ENCODE measurements around the gene HOXB7. TPM values are rescaled to one million over a fixed set of nuclear protein-coding genes. Genes with fewer than 3 reads are reported as not detected.

Gene HOXB7
- total RNA-seq, 1 donor from 2014 or later, result 0.49 TPM

GRCh38 chr17:48632579-48633265, 21.9 kb upstream of the HOXB7 start:
- DNase-seq (ENCODE audit: low spot score), result no peak
- peak overlapping the region; percentile 66 for H3K27ac Mint-ChIP-seq
- no peaks in the 10 kb centered on the region for H3K9me3 Mint-ChIP-seq
- intact Hi-C loops (cut with micrococcal nuclease), result no loop called here
- H3K4me1 Mint-ChIP-seq (ENCODE audit: low read depth), result peaks cover 10% of the 10 kb centered on the region
- peak overlapping the region; percentile 50 for H3K4me3 Mint-ChIP-seq
- H3K27me3 Mint-ChIP-seq (ENCODE audit: insufficient read depth), result peaks cover 89% of the 10 kb centered on the region
- H3K36me3 Mint-ChIP-seq (ENCODE audit: low read depth), result no peaks in the 10 kb centered on the region

GRCh38 chr17:48631693-48632578, 21.1 kb upstream of the HOXB7 start:
- DNase-seq (ENCODE audit: low spot score), result no peak
- no peaks in the 10 kb centered on the region for H3K9me3 Mint-ChIP-seq
- peaks cover 89% of the 10 kb centered on the region for H3K27me3 Mint-ChIP-seq (ENCODE audit: insufficient read depth)
- intact Hi-C loops (cut with micrococcal nuclease), result no loop called here
- peaks cover 12% of the 10 kb centered on the region for H3K4me1 Mint-ChIP-seq (ENCODE audit: low read depth)
- H3K36me3 Mint-ChIP-seq (ENCODE audit: low read depth), result no peaks in the 10 kb centered on the region
- no peak overlapping the region for H3K4me3 Mint-ChIP-seq
- H3K27ac Mint-ChIP-seq, result no peak overlapping the region

DNA sequence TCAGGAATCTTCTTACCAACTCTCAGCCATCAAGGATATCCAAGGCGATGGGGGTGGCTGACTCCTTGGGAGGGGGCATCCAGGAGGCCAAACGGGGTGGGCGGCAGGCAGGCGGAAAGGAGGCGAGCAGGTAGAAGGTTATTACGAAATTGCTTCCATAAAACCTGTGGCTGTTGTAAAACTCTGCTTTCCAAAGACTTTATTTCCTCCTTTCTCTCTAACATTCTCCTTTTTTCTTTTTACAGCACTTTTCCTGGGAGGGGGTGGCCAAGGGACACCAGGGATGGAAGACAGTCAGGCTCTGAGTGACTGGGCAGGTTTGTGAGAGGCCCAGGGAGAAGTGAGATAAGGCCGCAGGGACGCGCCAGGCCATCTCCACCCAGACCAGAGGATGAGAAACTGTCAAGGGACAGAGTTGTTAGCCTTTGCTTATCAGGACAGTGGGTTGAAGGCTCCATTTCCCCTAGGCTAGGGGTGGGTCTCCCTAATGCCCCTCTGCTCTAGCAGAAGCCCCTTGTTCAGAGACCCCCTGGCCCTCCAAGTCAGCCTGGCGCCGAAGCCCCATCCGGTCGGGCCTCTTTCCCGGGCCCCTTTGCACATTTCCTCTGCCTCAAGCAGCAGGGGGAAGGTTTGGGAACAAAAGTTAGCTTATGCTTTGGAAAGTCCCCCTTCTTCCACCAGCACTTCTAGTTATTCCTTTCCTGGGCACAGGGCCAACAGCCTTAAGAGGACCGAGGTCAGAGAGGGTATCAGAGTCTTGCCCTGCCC, 20.3 kb upstream of the HOXB7 start:
- intact Hi-C loops (cut with micrococcal nuclease), result no loop called here
- no peak overlapping the region for H3K27ac Mint-ChIP-seq

DNA sequence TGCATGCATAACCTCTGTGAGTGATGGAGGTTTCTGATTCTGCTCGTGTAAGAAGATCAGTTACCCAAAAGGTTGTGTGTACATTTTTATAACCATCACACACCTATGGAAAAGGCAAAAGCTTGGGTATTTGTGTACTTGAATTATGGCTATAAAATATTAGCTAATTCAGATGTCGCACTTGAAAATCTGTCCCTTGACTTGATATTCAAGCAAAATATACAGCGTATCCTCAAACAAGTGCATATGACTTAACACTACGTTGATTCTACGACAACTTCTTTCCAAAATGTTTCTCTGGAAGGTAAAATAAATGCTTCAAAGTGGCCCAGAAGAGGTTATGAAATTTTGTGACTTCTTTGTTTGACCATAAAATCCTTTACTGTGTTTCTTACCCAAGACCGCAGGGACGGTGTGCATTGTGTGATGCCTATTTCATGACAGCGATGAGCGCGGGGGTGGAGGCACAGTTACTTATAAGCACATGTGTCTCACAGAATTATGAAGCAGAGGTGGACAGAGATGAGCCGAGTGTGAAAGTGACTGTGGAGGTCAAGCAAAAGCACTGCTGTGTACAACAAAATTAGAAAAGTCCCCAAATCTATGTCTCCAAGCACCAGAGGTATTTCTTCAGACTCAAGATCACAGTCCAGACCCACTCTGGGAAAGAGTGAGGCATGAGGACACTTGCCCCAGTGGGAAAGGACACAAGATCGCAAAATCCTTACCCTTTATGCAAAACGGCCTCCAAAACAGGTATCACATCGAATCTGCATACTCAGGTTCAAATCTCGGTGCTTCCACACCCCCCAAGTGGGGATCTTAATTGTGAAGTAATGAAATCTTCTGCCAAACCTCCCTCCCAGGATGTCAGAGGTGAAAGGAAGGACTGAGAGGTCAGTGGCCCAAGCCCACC, 19.4 kb upstream of the HOXB7 start:
- intact Hi-C loops (cut with micrococcal nuclease), result no loop called here
- no peaks in the 10 kb centered on the region for H3K9me3 Mint-ChIP-seq
- peaks cover 1% of the 10 kb centered on the region for H3K36me3 Mint-ChIP-seq (ENCODE audit: low read depth)
- H3K27me3 Mint-ChIP-seq (ENCODE audit: insufficient read depth), result peaks cover 84% of the 10 kb centered on the region
- no peak overlapping the region for H3K27ac Mint-ChIP-seq
- DNase-seq (ENCODE audit: low spot score), result no peak
- no peak overlapping the region for H3K4me3 Mint-ChIP-seq
- peaks cover 16% of the 10 kb centered on the region for H3K4me1 Mint-ChIP-seq (ENCODE audit: low read depth)

More for the DNA sequence above, 20.3 kb upstream of the HOXB7 start:
- no peak for DNase-seq (ENCODE audit: low spot score)
- Mint-ChIP-seq H3K9me3 (no peaks in the 10 kb centered on the region), H3K27me3 (ENCODE audit: insufficient read depth) (peaks cover 88% of the 10 kb centered on the region), H3K36me3 (ENCODE audit: low read depth) (peaks cover 1% of the 10 kb centered on the region), H3K4me3 (no peak overlapping the region), H3K4me1 (ENCODE audit: low read depth) (peaks cover 15% of the 10 kb centered on the region)

DNA sequence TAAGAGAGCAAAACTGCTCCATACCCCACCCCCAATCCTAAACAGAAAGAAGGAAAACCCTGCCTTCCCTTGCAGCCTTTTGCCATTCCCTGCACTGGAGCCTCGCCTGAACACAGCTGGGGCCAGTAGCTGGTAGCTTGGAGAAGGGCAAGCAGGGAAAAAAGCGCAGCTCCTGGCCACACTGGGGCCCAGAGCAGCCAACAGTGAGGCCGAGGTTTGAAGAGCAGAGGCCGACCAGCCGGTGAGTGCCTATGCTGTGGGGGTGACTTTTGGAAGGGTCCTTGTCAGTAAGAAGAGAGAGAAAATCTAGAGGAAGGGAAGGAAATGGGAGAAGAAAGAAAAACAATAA, 18.6 kb upstream of the HOXB7 start:
- H3K36me3 Mint-ChIP-seq (ENCODE audit: low read depth), result peaks cover 1% of the 10 kb centered on the region
- H3K27me3 Mint-ChIP-seq (ENCODE audit: insufficient read depth), result peaks cover 81% of the 10 kb centered on the region
- no peak overlapping the region for H3K4me3 Mint-ChIP-seq
- no peaks in the 10 kb centered on the region for H3K9me3 Mint-ChIP-seq
- no peak overlapping the region for H3K27ac Mint-ChIP-seq
- intact Hi-C loops (cut with micrococcal nuclease), result no loop called here
- DNase-seq (ENCODE audit: low spot score), result no peak
- peaks cover 16% of the 10 kb centered on the region for H3K4me1 Mint-ChIP-seq (ENCODE audit: low read depth)

- Mint-ChIP-seq H3K4me3 (no peak overlapping the region), H3K4me1 (ENCODE audit: low read depth) (peaks cover 16% of the 10 kb centered on the region), H3K27me3 (ENCODE audit: insufficient read depth) (peaks cover 82% of the 10 kb centered on the region), H3K36me3 (ENCODE audit: low read depth) (peaks cover 1% of the 10 kb centered on the region), H3K27ac (no peak overlapping the region), H3K9me3 (no peaks in the 10 kb centered on the region)
- no peak for DNase-seq (ENCODE audit: low spot score)
- intact Hi-C loops (cut with micrococcal nuclease), result no loop called here
Measured at GRCh38 chr17:48628649-48629410, 18.0 kb upstream of the HOXB7 start.

DNA sequence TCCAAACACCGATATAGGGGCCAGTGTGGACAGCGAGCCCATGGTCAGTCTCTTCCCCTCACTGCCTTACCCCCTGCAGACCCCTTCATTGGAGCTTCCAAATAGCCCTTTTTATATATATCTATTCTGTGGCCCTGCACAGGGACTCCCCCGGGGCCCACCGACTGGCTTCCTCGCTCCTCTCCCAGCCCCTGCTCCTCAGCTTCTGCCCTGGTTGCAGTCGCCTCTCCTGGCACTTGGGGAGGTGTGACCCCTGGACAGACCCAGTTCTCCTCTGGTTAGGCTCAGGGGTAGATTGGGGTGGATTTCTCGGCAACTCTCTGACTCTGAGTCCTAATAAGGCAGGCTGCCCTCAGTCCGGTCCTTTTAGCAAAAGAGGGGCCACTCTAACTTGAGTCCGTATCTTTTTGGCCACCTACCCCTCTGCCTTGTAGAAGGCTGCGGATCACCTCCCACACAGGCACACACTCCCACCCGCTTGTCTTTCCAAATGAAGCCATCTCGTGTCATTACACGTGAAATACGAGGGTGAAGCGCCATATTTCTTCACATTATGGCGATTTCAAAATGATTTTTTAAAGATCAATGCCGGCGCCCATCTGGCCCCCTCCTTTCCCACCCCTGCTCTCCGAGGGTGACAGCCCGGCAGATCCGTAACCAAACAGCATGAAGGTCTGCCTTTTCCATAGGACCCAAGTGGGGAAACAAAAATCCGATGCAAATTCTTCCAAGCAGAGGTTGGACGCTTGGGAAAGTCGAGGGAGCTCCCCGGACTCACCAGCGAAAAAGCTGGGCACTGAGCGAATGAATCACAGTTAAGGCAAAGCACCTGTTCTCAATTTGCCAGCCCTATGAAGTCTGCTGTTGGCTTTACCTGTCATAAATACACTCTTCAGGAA, 17.1 kb upstream of the HOXB7 start:
- Mint-ChIP-seq H3K27me3 (ENCODE audit: insufficient read depth) (peaks cover 84% of the 10 kb centered on the region), H3K27ac (no peak overlapping the region), H3K4me3 (no peak overlapping the region), H3K4me1 (ENCODE audit: low read depth) (peaks cover 14% of the 10 kb centered on the region), H3K36me3 (ENCODE audit: low read depth) (peaks cover 1% of the 10 kb centered on the region), H3K9me3 (no peaks in the 10 kb centered on the region)
- intact Hi-C loops (cut with micrococcal nuclease), result no loop called here
- DNase-seq (ENCODE audit: low spot score), result no peak

GRCh38 chr17:48627118-48627597, 16.3 kb upstream of the HOXB7 start:
- no peak for DNase-seq (ENCODE audit: low spot score)
- intact Hi-C loops (cut with micrococcal nuclease), result no loop called here
- H3K9me3 Mint-ChIP-seq, result no peaks in the 10 kb centered on the region
- H3K27ac Mint-ChIP-seq, result no peak overlapping the region
- peaks cover 1% of the 10 kb centered on the region for H3K36me3 Mint-ChIP-seq (ENCODE audit: low read depth)
- peaks cover 11% of the 10 kb centered on the region for H3K4me1 Mint-ChIP-seq (ENCODE audit: low read depth)
- H3K27me3 Mint-ChIP-seq (ENCODE audit: insufficient read depth), result peaks cover 84% of the 10 kb centered on the region
- no peak overlapping the region for H3K4me3 Mint-ChIP-seq

DNA sequence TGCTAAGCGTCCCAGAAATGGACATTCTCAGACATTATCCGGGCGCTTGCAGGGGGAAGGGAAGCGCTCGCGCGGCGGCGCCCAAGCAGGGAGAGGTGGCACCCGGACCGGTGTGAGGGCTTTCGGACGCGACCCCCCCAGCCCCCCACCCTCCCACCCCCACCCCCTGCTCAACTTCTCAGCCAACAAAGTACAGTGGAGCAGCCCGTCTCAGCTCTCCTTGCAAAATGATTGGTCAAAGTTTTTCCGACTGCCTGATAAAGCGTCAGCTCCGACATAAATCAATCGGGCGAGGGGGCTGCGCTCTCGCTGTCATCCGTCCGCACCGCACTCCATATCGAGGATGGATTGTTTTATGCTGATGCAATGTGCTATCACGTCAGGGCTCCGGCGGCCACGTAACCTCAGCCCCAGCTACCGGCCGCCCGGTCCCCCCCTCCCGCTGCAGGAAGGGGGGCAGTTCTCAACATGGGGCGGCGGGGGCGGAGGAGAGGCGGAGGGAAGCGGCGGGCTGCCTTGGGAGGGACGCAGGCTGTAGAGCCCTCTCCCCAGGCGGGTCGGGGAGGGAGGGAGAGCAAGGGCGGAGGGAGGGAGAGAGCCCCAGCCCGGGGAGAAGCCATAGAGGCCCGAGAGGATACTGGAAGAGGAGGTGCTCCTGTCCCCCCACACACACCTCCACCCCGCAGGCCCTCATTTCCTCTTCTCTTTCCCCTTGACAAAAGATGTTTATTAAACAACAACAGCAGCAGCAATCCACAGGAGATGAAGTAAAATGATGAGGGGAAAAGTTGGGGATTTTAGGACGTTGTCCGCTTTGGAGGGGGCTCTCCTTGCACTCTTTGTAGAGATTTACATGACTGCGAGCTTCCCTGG, 15.7 kb upstream of the HOXB7 start, which contains the start of gene HOXB9:
Gene HOXB9 (minus strand): TSS at position 114 of the 873 bp plus-strand sequence. CDS start 89 bp downstream, at position 25.
- Mint-ChIP-seq H3K4me1 (ENCODE audit: low read depth) (peaks cover 11% of the 10 kb centered on the region), H3K27ac (peak within 1 kb of the TSS; percentile 89), H3K27me3 (ENCODE audit: insufficient read depth) (peaks cover 87% of the 10 kb centered on the region), H3K36me3 (ENCODE audit: low read depth) (peaks cover 1% of the 10 kb centered on the region), H3K4me3 (peak within 1 kb of the TSS; percentile 85), H3K9me3 (no peaks in the 10 kb centered on the region)
- no peak for DNase-seq (ENCODE audit: low spot score)
- intact Hi-C loops (cut with micrococcal nuclease), result no loop called here

- DNase-seq (ENCODE audit: low spot score), result no peak
- Mint-ChIP-seq H3K27ac (peak overlapping the region; percentile 66), H3K36me3 (ENCODE audit: low read depth) (peaks cover 1% of the 10 kb centered on the region), H3K4me1 (ENCODE audit: low read depth) (peaks cover 11% of the 10 kb centered on the region), H3K9me3 (no peaks in the 10 kb centered on the region), H3K4me3 (peak overlapping the region; percentile 85), H3K27me3 (ENCODE audit: insufficient read depth) (peaks cover 87% of the 10 kb centered on the region)
- intact Hi-C loops (cut with micrococcal nuclease), result no loop called here
Measured at GRCh38 chr17:48625495-48626244, 14.9 kb upstream of the HOXB7 start.

Data from activated T-helper 1 cell treated with anti-CD3 and anti-CD28 coated beads, Interleukin-12 subunit alpha, Interleukin-12 subunit beta, Interleukin-2, Interleukin-4 antibody, amounts not matched to agents 30 ng/mL and 10 ng/mL and 1 ng/mL, durations not matched to agents 14 hours and 24 hours and 36 hours (primary cell).